Suprapubic skin (tissue), 3 donors: Measurements from ENCODE around the gene TARS2.

ENCODE experiments used
- EP300 ChIP-seq: sonication (generic); formaldehyde crosslinking; IDR thresholded peaks from one replicate; pipeline ENCODE4 v1.6.1; 2017; ENCODE audit warnings: antibody characterized with exemption
- POLR2A ChIP-seq, 2 donors: fragments of 450-650 bp; IDR thresholded peaks; one replicate each; pipeline ENCODE4 v1.6.1; 2017; ENCODE audit warnings: antibody characterized with exemption in 2 of 2, mild to moderate bottlenecking in 2 of 2, moderate library complexity in 2 of 2
- TF ChIP-seq, protein P1 (sequence below), 2 donors: fragments of 200-600 bp in 1 of 2; fragments of 450-650 bp in 1 of 2; sonication (generic) in 1 of 2; IDR thresholded peaks; one replicate each; pipeline ENCODE4 v1.5.1; 2016 to 2019; ENCODE audit warnings: antibody characterized with exemption in 2 of 2, mild to moderate bottlenecking in 1 of 2, moderate library complexity in 1 of 2

- TF ChIP-seq, protein P1, sequence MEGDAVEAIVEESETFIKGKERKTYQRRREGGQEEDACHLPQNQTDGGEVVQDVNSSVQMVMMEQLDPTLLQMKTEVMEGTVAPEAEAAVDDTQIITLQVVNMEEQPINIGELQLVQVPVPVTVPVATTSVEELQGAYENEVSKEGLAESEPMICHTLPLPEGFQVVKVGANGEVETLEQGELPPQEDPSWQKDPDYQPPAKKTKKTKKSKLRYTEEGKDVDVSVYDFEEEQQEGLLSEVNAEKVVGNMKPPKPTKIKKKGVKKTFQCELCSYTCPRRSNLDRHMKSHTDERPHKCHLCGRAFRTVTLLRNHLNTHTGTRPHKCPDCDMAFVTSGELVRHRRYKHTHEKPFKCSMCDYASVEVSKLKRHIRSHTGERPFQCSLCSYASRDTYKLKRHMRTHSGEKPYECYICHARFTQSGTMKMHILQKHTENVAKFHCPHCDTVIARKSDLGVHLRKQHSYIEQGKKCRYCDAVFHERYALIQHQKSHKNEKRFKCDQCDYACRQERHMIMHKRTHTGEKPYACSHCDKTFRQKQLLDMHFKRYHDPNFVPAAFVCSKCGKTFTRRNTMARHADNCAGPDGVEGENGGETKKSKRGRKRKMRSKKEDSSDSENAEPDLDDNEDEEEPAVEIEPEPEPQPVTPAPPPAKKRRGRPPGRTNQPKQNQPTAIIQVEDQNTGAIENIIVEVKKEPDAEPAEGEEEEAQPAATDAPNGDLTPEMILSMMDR (IDR thresholded peaks at IDR 0.05), result no peak
- TF ChIP-seq POLR2A (IDR thresholded peaks at IDR 0.05) (peak in 1 of 2 donors; percentile 12), EP300 (no peak)
Measured at GRCh38 chr1:150552128-150552910, 65.1 kb downstream of the TARS2 start.
